HG02852 (cell line): ENCODE results near the gene GPC5.
"Not testable (repeated sequence)": the region's sequence is repeated elsewhere in the genome, so short reads cannot be mapped to it uniquely, and the experiment has no call there.

Experiments
- ATAC-seq: cut with Tn5 transposase; IDR thresholded peaks from one replicate; pipeline ENCODE4 v1.9.1; 2021; ENCODE audit warnings: mild to moderate bottlenecking, moderate library complexity; ENCODE audit not compliant: unreplicated experiment

Gene GPC5

DNA sequence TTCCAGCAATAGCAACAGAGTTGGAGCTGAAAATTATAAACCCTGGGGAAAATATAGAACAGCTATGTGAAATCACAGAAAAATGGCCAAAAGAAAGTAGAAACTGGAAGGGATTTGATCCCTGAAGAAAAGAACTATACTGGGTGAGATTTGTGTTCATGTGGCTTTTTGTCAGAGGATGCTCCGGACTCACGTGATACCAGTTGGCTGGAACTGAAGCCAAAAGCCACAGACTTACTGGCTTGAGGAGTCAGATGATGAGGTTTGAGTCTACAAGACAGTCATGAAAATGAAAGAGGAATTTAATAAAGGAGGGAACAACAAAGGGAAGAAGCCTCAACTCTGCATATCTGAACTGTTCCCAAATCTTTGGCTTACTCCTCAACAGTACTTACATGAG, 427.1 kb downstream of the GPC5 start:
- no peak for ATAC-seq

DNA sequence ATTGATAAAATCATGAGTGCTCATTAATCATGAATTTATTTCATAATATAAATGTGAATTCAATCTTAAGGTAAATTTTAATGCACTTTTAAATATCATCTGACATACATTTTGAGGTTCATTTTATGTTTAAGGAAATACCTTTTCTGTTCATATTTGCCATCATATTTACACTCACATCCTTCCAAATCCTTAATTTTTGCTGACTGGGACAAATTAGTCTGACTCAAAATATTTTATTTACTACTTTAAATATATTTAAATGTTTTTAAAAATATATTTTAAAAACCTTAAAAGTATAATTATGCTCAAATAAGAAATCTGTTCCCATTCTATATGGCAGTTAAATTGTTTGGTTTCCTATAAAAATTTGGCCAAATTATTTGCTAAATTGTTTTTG, 438.1 kb downstream of the GPC5 start:
- ATAC-seq, result no peak

DNA sequence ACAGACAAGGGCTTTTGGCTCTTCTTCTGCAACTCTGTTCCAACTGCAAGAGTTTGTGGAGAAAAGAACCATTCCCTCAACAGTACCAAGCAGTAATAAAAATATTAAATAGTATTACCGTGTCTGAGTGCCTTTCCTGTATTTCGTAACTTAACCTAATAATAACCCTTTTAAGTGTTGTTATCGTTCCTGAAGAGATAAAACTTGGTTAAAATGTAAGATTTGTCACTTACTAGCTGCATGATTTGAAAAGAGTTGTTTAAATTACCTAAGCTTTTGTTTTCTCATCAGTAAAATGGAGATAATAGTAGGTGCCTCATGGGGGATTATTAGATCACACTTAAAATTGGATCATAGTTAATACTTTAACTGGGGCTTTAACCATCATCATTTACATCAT, 447.2 kb downstream of the GPC5 start:
- no peak for ATAC-seq

DNA sequence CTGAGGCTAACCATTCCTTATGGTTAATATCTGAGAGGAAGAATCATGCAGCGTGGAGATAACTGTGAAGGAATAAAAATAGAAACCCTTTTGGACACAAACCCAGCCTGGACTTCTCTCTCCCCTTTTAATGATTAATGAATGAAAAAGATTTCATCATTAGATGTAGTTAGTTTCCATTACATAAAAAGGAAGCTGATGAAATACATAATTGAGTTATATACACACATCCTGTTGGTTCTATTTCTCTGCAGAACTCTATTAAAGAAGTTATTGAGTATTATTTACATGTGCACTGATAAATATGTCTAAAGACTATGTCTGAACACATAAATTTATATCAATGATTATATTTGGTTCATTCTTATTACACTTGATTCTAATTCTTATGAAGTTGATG, 465.3 kb downstream of the GPC5 start:
- ATAC-seq, result no peak

DNA sequence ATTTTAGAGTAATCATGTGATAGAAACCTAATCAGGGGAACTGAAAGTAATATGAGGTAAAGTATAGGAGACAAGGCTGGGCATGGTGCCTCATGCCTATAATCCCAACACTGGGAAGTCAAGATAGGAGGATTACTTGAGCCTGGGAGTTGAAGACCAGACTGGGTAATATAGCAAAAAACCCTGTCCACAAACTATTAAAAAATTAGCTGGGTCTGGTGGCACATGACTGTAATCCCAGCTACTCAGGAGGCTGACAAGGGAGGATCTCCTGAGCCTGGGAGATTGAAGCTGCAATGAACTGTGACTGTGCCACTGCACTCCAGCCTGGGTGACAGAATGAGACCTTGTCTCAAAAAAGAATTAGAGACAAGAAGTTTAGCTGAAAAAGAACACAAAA, 469.9 kb downstream of the GPC5 start:
- ATAC-seq, result no peak

DNA sequence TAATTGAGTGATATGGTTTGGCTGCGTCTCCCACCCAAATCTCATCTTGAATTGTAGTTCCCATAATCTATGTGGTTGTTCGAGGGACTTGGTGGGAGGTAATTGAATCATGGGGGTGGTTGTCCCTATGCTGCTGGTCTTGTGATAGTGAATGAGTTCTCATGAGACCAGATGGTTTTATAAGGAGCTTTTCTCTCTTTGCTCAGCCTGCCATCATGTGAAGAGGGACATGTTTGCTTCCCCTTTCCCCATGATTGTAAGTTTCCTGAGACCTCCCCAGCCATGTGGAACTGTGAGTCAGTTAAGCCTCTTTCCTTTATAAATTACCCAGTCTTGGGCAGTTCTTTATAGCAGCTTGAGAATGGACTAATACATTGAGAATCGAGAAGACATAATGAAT, 480.1 kb downstream of the GPC5 start:
- ATAC-seq, result no peak

DNA sequence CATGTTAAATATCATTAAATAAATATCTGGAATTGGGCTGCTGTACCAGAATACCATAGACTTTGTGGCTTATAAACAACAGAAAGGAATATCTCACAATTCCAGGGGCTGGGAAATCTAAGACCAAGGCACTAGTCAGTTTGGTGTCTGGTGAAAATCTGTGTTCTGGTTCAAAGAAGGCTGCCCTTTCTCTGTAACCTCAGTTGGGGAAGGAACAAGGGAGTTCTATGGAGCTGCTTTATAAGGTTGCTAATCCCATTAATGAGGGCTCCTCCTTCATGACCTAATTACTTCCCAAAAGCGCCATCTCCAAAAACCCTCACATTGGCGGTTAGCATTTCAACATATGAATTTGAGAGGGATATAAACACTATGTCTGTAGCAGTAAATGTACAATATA, 480.9 kb downstream of the GPC5 start:
- no peak for ATAC-seq

DNA sequence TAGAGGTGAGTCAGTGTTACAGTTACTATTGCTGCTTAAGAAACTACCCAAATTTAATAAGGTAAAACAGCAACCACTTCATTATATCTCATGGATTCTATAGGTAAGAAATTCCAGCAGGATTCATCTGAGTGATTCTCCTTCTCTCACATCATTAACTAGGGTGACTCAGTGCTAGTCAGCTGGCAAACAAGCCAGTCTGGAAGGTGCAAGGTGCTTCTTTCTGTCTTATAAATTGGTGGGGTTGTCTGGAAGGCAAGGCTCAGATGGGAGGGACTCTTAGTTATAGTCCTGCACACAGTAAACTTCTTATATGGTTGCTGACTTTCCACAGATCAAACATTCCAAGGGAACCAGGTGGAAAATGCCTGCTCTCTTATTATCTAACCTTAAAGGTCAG, 484.5 kb downstream of the GPC5 start:
- ATAC-seq, result no peak

DNA sequence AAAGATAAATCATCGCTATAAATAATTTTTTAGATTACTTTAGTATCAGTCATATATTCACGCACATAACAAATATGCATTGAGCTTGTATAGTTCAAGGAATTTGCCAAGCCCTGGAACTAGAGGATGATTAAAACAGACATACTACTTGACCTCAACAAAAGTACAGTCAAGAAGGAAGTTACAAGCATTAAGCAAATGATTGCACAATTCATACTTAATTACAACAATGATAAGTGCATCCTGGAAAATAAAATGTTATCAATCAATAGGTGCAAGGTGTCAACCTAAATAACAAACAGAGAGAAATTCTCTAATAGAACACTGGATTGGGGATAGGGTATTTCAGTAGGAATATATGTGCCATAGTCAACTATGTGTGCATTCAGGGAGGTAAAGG, 491.2 kb downstream of the GPC5 start:
- ATAC-seq, result no peak

DNA sequence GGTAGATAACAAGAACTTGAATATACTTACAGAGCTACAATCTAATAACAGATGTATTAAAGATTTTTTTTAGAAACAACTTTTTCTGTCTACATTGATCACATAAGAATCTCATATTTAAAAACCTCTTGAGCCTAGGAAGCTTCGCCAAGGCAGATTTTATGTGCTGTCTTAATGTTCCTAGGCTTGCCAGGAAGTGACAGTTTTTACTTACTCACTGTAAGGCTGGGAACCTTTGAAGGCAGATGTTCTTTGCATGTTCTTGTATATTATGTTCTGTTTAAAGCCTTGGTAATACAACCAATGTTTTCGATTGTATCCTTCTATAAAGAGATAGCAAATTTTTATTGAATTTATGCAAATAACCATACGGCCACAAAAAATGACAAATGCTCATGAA, 492.7 kb downstream of the GPC5 start:
- no peak for ATAC-seq

DNA sequence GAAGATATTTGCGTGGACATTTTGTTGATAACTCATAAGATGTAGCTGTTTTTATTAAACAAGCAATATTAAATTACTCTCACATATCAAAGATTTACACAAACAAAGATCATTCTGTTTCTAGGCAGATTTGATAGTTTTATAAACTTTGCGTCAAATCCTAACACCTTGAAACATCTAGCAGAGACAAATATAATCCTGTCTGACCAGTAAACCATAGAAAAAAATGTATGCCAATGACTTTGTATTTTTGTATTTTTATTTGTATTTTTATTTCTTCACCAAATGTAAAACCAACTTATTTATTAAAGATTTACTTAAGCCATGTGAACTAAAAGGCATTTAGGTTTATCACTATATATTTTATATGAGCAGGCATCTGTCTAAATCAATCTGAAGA, 494.6 kb downstream of the GPC5 start:
- ATAC-seq, result no peak

DNA sequence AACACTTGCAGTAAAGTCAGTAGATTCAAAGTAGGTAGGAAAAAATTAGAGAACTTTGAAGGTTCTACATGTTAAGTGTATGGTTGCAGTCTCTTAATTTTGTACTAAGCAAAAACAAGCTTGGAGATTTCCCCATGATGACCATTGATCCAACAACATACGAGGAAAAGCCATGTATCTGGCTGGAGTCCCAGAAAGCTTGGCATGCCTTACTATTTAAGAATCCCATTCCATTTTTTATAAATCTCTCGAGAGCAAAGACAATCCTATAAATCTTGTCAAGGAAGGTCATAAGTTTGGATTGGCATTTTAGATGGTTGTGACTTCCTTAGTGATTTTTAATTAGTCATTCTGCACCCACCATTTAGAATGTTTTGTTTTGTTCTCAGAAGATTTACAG, 495.9 kb downstream of the GPC5 start:
- ATAC-seq, result no peak

DNA sequence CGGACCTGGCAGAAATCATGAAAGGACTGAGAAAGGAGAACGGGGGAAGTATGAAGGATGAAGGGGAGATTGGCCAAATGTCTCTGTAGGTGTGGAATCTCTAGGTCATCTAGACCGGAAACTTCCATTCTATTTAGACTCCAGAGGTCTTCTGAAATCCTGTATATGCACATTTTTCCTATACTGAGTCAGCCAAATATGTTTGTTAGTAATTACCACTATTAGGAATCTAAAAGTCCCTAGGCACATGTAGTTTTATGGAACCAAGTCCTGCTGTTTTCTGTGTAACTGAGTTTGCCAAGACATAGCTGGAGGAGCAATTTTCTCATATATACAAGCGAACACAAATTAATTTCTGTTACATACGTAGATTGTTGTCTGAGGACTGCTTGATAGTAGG, 498.1 kb downstream of the GPC5 start:
- no peak for ATAC-seq

DNA sequence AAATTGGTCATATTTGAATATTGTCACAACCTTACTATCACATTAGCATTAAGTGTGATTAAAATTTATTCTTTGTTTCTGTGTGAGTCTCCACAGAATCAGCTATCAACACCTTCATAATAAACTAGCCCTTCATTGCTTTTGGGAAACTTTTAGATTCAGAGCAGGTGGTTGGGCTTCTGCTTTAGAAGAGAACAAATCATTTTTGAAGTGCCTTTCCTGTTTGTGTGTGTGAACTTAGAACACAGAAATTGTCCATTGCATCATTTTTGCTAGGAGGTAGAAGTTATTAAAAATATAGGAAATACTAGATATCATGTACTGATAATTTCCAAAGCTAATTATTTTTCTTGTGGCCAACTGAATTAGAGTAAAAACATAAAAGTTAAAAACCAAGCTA, 500.6 kb downstream of the GPC5 start:
- not testable (repeated sequence) for ATAC-seq

DNA sequence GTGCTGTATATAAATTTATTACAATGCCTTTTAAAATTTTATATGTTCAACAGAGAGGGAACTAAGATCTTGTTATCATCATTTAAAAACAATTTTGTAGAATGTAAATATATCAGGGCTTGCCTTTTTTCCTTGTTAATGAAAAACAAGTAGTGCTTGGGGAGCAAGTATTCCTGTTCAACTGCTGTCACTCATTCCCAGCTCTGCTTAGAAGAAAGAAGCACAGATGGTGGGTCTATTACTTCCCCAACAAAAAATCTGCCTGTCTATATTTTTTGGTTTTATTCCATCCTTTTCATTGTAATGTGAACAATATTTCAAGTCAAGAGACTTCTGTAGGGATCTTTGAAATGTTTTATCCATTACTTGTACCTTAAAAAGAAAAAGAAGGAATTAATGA, 503.9 kb downstream of the GPC5 start:
- ATAC-seq, result no peak

DNA sequence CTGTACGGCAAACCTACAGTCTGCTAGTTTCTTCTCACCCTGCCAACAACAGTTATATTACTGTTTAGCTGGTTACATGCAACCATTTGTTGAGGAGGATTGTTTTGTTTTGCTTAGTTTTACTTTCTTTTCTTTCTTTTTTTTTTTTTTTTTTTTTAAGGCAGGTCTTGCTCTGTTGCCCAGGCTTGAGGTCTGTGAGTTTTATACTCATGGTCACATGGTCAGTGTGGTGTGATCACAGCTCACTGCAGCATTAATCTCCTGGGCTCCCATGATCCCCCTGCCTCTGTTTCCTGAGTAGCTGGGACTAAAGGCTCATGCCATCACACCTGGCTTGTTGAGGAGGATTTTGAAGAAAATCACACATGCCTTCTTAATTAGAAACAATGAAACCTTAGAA, 505.6 kb downstream of the GPC5 start:
- ATAC-seq, result peak; percentile 90

DNA sequence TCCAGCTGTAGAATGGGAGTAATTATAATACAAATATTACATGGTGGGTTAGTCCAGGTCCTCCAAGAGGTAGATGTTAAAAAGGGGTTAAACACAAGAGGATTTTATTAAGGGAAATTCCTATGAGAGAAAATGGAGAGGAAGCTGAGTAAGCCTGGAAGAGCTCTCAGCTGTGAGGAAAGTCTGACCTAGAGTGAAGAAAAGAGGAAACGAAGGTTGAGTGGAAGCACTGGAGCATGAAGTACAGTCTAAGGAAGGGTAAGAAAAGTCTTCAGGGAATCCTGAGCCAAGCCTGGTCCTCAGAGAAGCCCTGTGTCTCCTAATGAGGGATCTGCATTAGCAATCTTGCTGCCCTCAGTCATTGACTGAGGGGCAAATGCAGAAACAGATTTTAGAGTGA, 506.2 kb downstream of the GPC5 start:
- ATAC-seq, result peak; percentile 74

DNA sequence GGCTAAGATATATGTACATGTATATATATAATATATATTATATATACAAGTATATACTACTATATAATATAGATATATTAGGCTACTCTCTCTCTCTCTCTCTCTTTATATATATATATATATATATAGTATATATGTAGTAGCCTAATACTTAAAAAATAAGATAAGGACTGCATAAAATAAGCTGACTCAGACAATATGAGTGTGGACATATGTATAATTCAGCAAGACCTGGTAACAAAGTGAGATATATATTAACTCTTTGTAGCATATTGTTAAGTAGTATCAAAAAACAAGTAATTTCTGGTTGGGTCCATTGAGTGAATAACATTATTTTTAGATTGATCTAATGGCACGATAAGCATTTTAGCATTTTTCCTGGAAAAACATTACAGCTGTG, 509.0 kb downstream of the GPC5 start:
- ATAC-seq, result no peak

DNA sequence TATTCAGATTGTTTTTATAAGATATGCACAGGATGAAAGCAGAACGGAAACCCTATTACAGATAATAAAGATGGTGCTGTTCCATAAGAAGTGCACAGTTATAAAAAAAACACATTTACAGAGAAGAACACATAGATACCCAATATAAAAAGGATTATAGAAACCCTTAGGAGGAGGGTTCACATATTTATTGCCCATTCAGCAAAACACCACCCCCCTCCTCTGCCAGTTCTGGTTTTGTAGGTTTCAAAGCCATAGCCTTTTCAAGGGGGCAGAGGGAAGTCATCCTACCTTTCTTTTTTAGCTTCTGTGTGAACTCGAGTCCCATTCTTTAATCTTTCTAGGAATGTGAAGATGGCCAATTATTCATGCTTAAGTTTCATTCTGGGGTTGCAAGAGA, 511.2 kb downstream of the GPC5 start:
- ATAC-seq, result no peak

DNA sequence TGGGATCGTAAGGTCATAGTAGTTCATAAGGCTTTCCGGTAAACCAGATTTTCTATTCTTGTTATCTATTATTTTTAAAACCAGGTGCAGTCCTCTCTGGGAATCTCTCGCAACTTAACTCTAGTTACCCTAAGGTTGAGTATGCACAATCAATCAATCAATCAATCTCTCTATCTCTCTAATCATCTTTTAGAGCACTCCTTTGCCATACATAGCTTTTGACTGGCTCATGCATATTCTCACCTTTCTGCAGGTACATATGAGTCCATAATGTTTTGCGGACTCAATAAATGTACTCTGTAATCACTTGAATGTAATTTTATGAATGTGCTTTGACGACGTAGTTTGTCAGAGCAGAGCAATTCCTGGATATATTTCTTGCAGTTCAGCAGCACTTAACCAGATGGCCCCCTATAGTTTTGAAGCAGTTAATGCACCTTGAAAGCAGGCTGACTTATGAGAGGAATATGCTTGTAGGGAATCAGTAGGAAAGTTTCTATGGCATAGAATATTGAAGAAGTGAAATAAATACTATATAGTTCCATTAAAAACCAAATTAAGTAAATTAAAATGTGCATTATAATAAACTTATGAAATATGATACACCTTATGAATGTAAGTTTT, 524.7 kb downstream of the GPC5 start:
- ATAC-seq, result no peak

DNA sequence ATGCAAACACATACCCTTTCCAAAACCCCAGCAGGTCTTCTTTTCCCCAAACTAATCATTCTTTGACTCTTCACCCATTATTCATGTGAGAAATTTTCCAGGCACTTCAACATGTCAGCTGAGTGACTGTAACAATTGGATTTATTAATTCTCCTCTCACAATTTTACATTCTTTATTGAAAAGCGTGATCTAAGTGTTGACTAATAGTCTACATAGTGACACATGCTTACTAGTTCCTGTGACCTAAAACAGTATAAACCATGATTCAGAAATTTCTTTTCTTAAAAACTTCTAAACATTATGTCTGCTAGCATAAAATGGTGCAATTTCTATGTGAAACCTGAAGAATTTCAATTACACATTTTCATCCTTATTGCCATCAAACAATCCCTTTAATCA, 532.3 kb downstream of the GPC5 start:
- ATAC-seq, result no peak

DNA sequence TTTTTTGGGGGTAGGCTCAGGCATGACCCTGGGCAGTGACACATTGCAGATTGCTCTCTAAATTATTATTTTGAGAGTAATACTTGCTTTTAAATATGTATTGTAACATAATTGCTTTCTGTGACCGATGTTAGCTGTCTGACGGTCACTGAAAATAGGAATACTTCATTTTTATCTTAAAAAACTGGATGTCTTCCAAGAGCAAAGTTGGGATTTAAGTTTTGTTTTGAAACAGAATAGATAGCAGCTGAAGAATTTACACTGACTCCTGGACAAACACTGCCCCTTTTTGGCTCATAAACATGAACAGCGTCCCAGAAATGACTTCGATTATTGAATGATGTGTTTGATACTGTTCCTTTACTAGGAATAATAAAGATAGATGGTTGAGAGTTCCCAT, 535.9 kb downstream of the GPC5 start:
- ATAC-seq, result no peak

DNA sequence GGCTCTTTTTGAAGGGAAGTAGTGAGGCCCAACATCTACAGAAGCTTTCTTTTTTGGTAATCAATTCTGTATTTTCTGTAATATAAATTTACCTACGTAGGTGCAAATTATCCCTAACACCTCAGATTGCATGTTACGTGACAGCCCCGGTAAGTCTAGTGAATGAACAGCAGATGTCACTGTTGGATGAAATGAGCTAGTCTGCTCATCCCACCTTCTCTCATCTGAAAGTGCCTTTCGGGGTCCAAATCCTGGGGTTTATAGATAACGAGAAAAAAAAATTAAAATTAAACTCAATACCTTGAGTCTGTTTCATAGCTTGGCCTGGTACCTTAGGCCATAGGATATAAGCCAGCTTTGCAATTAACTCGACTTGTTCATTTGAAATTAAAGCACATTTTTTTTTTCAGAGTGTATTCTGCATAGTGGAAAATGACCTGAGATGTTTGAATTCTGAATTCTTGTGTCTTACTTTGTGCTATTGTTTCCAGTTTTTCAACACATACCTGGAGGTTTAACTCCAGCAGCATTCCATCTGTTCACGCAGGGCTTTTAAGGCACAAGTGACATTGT, 548.2 kb downstream of the GPC5 start:
- no peak for ATAC-seq
